ENCODE measurements around the gene GREM1. TPM values are rescaled to one million over a fixed set of nuclear protein-coding genes. Genes with fewer than 3 reads are reported as not detected.

The GREM1 gene
- total and polyA plus RNA-seq, 2 donors (not counting 3 experiments of a cell fraction or from before 2014, with no cell fraction given) = not detected

DNA sequence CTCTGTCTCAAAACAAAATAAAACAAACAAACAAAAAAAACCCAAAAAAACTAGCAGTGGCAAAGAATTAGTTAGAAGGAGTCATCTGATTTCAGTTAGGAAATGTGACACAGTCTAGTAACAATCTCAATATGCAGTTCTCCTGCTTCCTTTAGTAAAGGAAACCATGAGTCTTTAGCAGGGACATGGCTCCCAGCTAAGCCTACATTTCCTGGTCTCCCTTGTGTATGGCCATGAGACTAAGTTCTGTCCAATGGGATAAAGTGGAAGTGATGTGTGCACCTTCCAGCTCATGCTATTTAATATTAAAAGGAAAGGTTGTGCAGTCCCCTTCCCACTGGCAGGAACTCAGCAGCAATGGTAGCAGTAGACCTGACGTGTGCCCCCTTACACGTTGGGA, 74.6 kb downstream of the GREM1 start:
- dilution Hi-C loops (cut with MboI; ENCODE audit: extremely low pct_ligation_motif_present, low sequenced_read_pairs) (no loop called here), intact Hi-C loops (cut with micrococcal nuclease) (loop anchor here (5.0 kb wide), 1 partner anchor 65 kb away; no protein-coding TSS in a partner anchor)
- POLR2A ChIA-PET = no interaction called here
- Histone ChIP-seq H3K4me3 (replicated peaks in 1 of 3; ENCODE audit: insufficient read depth in 1 of 3, low read depth in 1 of 3, low read length in 3 of 3) (no peak overlapping the region), H3K27me3 (ENCODE audit: control insufficient read depth in 2 of 2, insufficient read depth in 2 of 2, low read length in 2 of 2) (no peaks in the 10 kb centered on the region), H3K4me1 (ENCODE audit: control insufficient read depth, extremely low read depth, insufficient read depth, low read length) (peaks cover 10% of the 10 kb centered on the region), H4K20me1 (replicated peaks; ENCODE audit: control insufficient read depth, extremely low read depth, insufficient read depth, low read length) (no peaks in the 10 kb centered on the region), H3K27ac (ENCODE audit: insufficient read depth, low read depth, low read length) (peak overlapping the region; percentile 48), H3K9me1 (replicated peaks; ENCODE audit: control insufficient read depth, extremely low read depth, insufficient read depth, low read length) (no peaks in the 10 kb centered on the region), H3K9ac (replicated peaks; ENCODE audit: extremely low read depth, insufficient read depth, low read length) (no peak overlapping the region), H2AFZ (ENCODE audit: low read depth, low read length) (peak overlapping the region; percentile 87), H3K9me3 (replicated peaks; ENCODE audit: control insufficient read depth, insufficient read depth, low read length) (no peaks in the 10 kb centered on the region), H3K79me2 (ENCODE audit: control insufficient read depth, insufficient read depth, low read length) (no peaks in the 10 kb centered on the region), H3K4me2 (ENCODE audit: insufficient read depth, low read length) (peak overlapping the region; percentile 47), H3K36me3 (ENCODE audit: control insufficient read depth in 2 of 2, extremely low read depth in 1 of 2, insufficient read depth in 2 of 2, low read length in 2 of 2) (no peaks in the 10 kb centered on the region)
- TF ChIP-seq EZH2 (IDR thresholded peaks at IDR 0.05; ENCODE audit: borderline replicate concordance, low read depth, low read length, severe bottlenecking) = no peak
- TF ChIP-seq FOS (IDR thresholded peaks at IDR 0.05; ENCODE audit: borderline replicate concordance, insufficient read depth, low read length) = no peak
- TF ChIP-seq, protein P1, sequence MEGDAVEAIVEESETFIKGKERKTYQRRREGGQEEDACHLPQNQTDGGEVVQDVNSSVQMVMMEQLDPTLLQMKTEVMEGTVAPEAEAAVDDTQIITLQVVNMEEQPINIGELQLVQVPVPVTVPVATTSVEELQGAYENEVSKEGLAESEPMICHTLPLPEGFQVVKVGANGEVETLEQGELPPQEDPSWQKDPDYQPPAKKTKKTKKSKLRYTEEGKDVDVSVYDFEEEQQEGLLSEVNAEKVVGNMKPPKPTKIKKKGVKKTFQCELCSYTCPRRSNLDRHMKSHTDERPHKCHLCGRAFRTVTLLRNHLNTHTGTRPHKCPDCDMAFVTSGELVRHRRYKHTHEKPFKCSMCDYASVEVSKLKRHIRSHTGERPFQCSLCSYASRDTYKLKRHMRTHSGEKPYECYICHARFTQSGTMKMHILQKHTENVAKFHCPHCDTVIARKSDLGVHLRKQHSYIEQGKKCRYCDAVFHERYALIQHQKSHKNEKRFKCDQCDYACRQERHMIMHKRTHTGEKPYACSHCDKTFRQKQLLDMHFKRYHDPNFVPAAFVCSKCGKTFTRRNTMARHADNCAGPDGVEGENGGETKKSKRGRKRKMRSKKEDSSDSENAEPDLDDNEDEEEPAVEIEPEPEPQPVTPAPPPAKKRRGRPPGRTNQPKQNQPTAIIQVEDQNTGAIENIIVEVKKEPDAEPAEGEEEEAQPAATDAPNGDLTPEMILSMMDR (IDR thresholded peaks at IDR 0.05; ENCODE audit: extremely low read depth in 1 of 2, insufficient read depth in 1 of 2, low read depth in 1 of 2, low read length in 2 of 2) = no peak
- no peak for TF ChIP-seq JUN (IDR thresholded peaks at IDR 0.05; ENCODE audit: borderline replicate concordance, insufficient read depth, insufficient read length, low read depth)
- no TSS peak for BruUV-seq (replicated peaks)
- no peak for DNase-seq (ENCODE audit: low read depth, low spot score)
- peak; percentile 18 for FAIRE-seq
- CTCF ChIA-PET = no interaction called here

Other genes with a start within 250 kb of the GREM1 start
- gene GOLGA8N, start 124.5 kb upstream of the GREM1 start, total RNA-seq = 4.5 and 4.8 TPM in 2 replicates
- 1.2 and 1.6 TPM in 2 replicates for gene GOLGA8N, start 124.5 kb upstream of the GREM1 start, polyA plus RNA-seq
- 82.3 and 94.1 TPM in 2 replicates for gene ARHGAP11A, start 102.5 kb upstream of the GREM1 start, total RNA-seq
- 4.6 and 6.6 TPM in 2 replicates for gene ARHGAP11A, start 102.5 kb upstream of the GREM1 start, polyA plus RNA-seq
- 2.1 and 3.3 TPM in 2 replicates for gene SCG5, start 76.3 kb upstream of the GREM1 start, total RNA-seq
- 3.4 and 3.9 TPM in 2 replicates for gene SCG5, start 76.3 kb upstream of the GREM1 start, polyA plus RNA-seq

Data from endothelial cell of umbilical vein (primary cell).